ENCODE measurements around the gene NPPB. TPM values are rescaled to one million over a fixed set of nuclear protein-coding genes. Genes with fewer than 3 reads are reported as not detected.
"Not testable (repeated sequence)": the region's sequence is repeated elsewhere in the genome, so short reads cannot be mapped to it uniquely, and the experiment has no call there.

NPPB gene
- polyA plus RNA-seq: under 1 TPM; 0.66 to 0.83 TPM

GRCh38 chr1:11858613-11858967 lies at the start of gene NPPB:
TSS of gene NPPB (minus strand) at chr1:11858945. CDS start at chr1:11858833, 112 bp downstream.
- peaks cover 9 to 20% of the 10 kb centered on the region in 2 donors for H3K27me3 ChIP-seq (ENCODE audit: control insufficient read depth in 1 of 2, insufficient read depth in 2 of 2, low read length in 2 of 2)
- peaks cover 0 to 5% of the 10 kb centered on the region in 2 donors for H3K4me1 ChIP-seq (ENCODE audit: control insufficient read depth in 2 of 2, insufficient read depth in 2 of 2, low read length in 1 of 2)
- no peaks in the 10 kb centered on the region for H3K9me3 ChIP-seq (ENCODE audit: control insufficient read depth in 2 of 2, insufficient read depth in 1 of 2, low read depth in 1 of 2, low read length in 1 of 2)
- no peak within 1 kb of the TSS for H3K27ac ChIP-seq (ENCODE audit: low read depth in 2 of 2, low read length in 1 of 2)
- no peaks in the 10 kb centered on the region for H3K36me3 ChIP-seq (ENCODE audit: control insufficient read depth in 2 of 2, insufficient read depth in 2 of 2, low read length in 1 of 2)
- no peak within 1 kb of the TSS for H3K4me3 ChIP-seq (ENCODE audit: low read depth in 1 of 2, low read length in 2 of 2)
- 20 to 22% methylated on average over 16 of the region's 16 CpGs for WGBS, 2 donors

DNA sequence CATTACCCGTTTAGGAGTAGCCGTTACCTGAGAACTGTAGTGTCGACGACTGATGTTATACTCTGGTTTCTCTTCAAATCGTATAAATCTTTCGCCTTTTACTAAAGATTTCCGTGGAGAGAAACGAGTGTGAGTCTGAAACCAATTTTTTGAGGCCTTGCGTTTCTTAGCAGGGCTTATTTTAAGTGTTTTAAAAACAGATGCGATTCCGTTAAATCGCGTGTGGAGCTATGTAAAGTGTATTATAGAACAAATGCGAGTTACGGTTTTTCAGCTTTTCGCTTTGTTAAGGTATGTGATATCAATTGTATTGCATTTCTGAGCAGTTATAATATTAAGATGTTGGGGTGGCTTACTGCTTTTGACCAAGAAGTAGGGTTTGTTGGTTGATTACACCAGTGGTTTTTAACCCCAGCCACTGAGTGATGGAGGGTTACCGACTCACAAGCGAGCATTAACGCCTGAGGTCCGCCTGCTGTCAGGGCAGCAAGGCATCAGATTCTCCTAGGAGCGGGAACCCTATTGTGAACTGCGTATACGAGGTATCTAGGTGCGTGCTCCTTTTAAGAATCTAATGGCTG lies 49.4 kb upstream of the NPPB start:
- WGBS, 2 donors: 0% methylated on average over 24 of the region's 24 CpGs
- H3K4me3 ChIP-seq (ENCODE audit: low read depth in 1 of 2, low read length in 2 of 2): peak overlapping the region; percentile 56 to 57
- H3K36me3 ChIP-seq (ENCODE audit: control insufficient read depth in 2 of 2, insufficient read depth in 2 of 2, low read length in 1 of 2): no peaks in the 10 kb centered on the region
- no peaks in the 10 kb centered on the region for H3K27me3 ChIP-seq (ENCODE audit: control insufficient read depth in 1 of 2, insufficient read depth in 2 of 2, low read length in 2 of 2)
- H3K9me3 ChIP-seq (ENCODE audit: control insufficient read depth in 2 of 2, insufficient read depth in 1 of 2, low read depth in 1 of 2, low read length in 1 of 2): no peaks in the 10 kb centered on the region
- H3K27ac ChIP-seq (ENCODE audit: low read depth in 2 of 2, low read length in 1 of 2): peak overlapping the region; percentile 98 to 99
- no peaks in the 10 kb centered on the region for H3K4me1 ChIP-seq (ENCODE audit: control insufficient read depth in 2 of 2, insufficient read depth in 2 of 2, low read length in 1 of 2)

- Histone ChIP-seq H3K27me3 (ENCODE audit: control insufficient read depth in 1 of 2, insufficient read depth in 2 of 2, low read length in 2 of 2) (no peaks in the 10 kb centered on the region), H3K27ac (ENCODE audit: low read depth in 2 of 2, low read length in 1 of 2) (peak overlapping the region; percentile 76 to 98), H3K9me3 (ENCODE audit: control insufficient read depth in 2 of 2, insufficient read depth in 1 of 2, low read depth in 1 of 2, low read length in 1 of 2) (no peaks in the 10 kb centered on the region), H3K4me1 (ENCODE audit: control insufficient read depth in 2 of 2, insufficient read depth in 2 of 2, low read length in 1 of 2) (no peaks in the 10 kb centered on the region), H3K4me3 (ENCODE audit: low read depth in 1 of 2, low read length in 2 of 2) (peak overlapping the region in 1 of 2 donors; percentile 26), H3K36me3 (ENCODE audit: control insufficient read depth in 2 of 2, insufficient read depth in 2 of 2, low read length in 1 of 2) (no peaks in the 10 kb centered on the region)
- 12 to 15% methylated on average over 19 of the region's 19 CpGs for WGBS, 2 donors
Observed at GRCh38 chr1:11907275-11908094, 48.7 kb upstream of the NPPB start.

GRCh38 chr1:11906870-11907269 lies 48.1 kb upstream of the NPPB start:
- H3K27ac ChIP-seq (ENCODE audit: low read depth in 2 of 2, low read length in 1 of 2): no peak overlapping the region
- H3K4me1 ChIP-seq (ENCODE audit: control insufficient read depth in 2 of 2, insufficient read depth in 2 of 2, low read length in 1 of 2): no peaks in the 10 kb centered on the region
- H3K27me3 ChIP-seq (ENCODE audit: control insufficient read depth in 1 of 2, insufficient read depth in 2 of 2, low read length in 2 of 2): no peaks in the 10 kb centered on the region
- H3K36me3 ChIP-seq (ENCODE audit: control insufficient read depth in 2 of 2, insufficient read depth in 2 of 2, low read length in 1 of 2): no peaks in the 10 kb centered on the region
- no peak overlapping the region for H3K4me3 ChIP-seq (ENCODE audit: low read depth in 1 of 2, low read length in 2 of 2)
- no peaks in the 10 kb centered on the region for H3K9me3 ChIP-seq (ENCODE audit: control insufficient read depth in 2 of 2, insufficient read depth in 1 of 2, low read depth in 1 of 2, low read length in 1 of 2)
- WGBS, 2 donors: 50 to 82% methylated on average over 4 to 10 of the region's 10 CpGs

DNA sequence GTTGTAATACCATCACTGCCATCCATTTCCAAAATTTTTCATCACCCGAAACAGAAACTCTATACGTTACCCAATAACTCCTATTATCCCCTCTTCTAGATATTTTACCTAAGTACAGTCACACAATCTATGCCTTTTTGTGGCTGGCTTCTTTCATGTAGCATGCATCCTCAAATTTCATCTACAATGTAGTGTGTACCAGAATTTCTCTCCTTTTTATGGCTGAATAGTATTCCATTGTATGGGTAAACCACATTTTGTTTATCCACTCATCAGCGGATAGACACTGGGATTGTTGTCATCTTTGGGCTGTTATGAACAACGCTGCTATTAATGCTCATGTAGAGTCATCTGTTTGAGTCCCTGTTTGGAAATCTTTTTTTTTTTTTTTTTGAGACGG lies 46.2 kb upstream of the NPPB start:
- Histone ChIP-seq H3K9me3 (ENCODE audit: control insufficient read depth in 2 of 2, insufficient read depth in 1 of 2, low read depth in 1 of 2, low read length in 1 of 2) (no peaks in the 10 kb centered on the region), H3K4me1 (ENCODE audit: control insufficient read depth in 2 of 2, insufficient read depth in 2 of 2, low read length in 1 of 2) (no peaks in the 10 kb centered on the region), H3K36me3 (ENCODE audit: control insufficient read depth in 2 of 2, insufficient read depth in 2 of 2, low read length in 1 of 2) (no peaks in the 10 kb centered on the region), H3K27me3 (ENCODE audit: control insufficient read depth in 1 of 2, insufficient read depth in 2 of 2, low read length in 2 of 2) (no peaks in the 10 kb centered on the region), H3K4me3 (ENCODE audit: low read depth in 1 of 2, low read length in 2 of 2) (no peak overlapping the region), H3K27ac (ENCODE audit: low read depth in 2 of 2, low read length in 1 of 2) (no peak overlapping the region)
- 92 to 93% methylated on average over 5 of the region's 5 CpGs for WGBS, 2 donors

DNA sequence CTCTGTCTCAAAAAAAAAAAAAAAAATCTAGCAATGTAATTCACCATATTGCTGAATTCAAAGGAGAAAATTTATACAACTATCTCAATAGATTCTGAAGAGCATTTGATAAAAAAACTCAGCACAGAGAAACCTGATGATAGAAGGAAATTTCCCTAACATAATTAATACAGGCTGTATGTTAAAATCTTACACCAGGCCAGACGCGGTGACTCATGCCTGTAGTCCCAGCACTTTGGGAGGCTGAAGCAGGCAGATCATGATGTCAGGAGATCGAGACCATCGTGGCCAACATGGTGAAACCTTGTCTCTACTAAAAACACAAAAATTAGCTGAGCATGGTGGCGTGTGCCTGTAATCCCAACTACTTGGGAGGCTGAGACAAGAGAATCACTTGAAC lies 45.4 kb upstream of the NPPB start:
- H3K27me3 ChIP-seq (ENCODE audit: control insufficient read depth in 1 of 2, insufficient read depth in 2 of 2, low read length in 2 of 2); H3K36me3 ChIP-seq (ENCODE audit: control insufficient read depth in 2 of 2, insufficient read depth in 2 of 2, low read length in 1 of 2); H3K27ac ChIP-seq (ENCODE audit: low read depth in 2 of 2, low read length in 1 of 2); H3K4me1 ChIP-seq (ENCODE audit: control insufficient read depth in 2 of 2, insufficient read depth in 2 of 2, low read length in 1 of 2); H3K9me3 ChIP-seq (ENCODE audit: control insufficient read depth in 2 of 2, insufficient read depth in 1 of 2, low read depth in 1 of 2, low read length in 1 of 2); H3K4me3 ChIP-seq (ENCODE audit: low read depth in 1 of 2, low read length in 2 of 2): not testable (repeated sequence)
- WGBS, 2 donors: 88 to 91% methylated on average over 5 of the region's 5 CpGs

DNA sequence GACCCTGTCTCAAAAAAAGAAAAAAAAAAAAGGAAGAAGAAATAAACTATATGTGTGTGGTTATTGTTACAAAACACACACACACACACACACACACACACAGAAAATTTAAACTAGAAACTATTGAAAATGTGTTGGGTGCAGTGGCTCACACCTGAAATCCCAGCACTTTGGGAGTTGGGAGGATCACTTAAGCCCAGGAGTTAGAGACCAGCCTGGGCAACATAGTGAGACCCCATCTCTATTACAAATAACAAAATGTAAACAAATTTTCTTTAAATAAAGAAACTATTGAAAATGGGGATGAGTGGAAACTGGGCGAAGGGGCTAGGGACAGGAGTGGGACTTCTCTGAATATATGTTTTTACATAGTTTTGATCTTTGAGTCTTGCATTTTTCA lies 44.5 kb upstream of the NPPB start:
- H3K27me3 ChIP-seq (ENCODE audit: control insufficient read depth in 1 of 2, insufficient read depth in 2 of 2, low read length in 2 of 2): peaks cover 0 to 3% of the 10 kb centered on the region in 2 donors
- no peak overlapping the region for H3K27ac ChIP-seq (ENCODE audit: low read depth in 2 of 2, low read length in 1 of 2)
- H3K36me3 ChIP-seq (ENCODE audit: control insufficient read depth in 2 of 2, insufficient read depth in 2 of 2, low read length in 1 of 2): no peaks in the 10 kb centered on the region
- no peaks in the 10 kb centered on the region for H3K9me3 ChIP-seq (ENCODE audit: control insufficient read depth in 2 of 2, insufficient read depth in 1 of 2, low read depth in 1 of 2, low read length in 1 of 2)
- H3K4me3 ChIP-seq (ENCODE audit: low read depth in 1 of 2, low read length in 2 of 2): no peak overlapping the region
- H3K4me1 ChIP-seq (ENCODE audit: control insufficient read depth in 2 of 2, insufficient read depth in 2 of 2, low read length in 1 of 2): no peaks in the 10 kb centered on the region
- 99 to 100% methylated on average over 1 of the region's 1 CpG for WGBS, 2 donors

- H3K9me3 ChIP-seq (ENCODE audit: control insufficient read depth in 2 of 2, insufficient read depth in 1 of 2, low read depth in 1 of 2, low read length in 1 of 2); H3K27ac ChIP-seq (ENCODE audit: low read depth in 2 of 2, low read length in 1 of 2); H3K36me3 ChIP-seq (ENCODE audit: control insufficient read depth in 2 of 2, insufficient read depth in 2 of 2, low read length in 1 of 2); H3K4me1 ChIP-seq (ENCODE audit: control insufficient read depth in 2 of 2, insufficient read depth in 2 of 2, low read length in 1 of 2); H3K27me3 ChIP-seq (ENCODE audit: control insufficient read depth in 1 of 2, insufficient read depth in 2 of 2, low read length in 2 of 2); H3K4me3 ChIP-seq (ENCODE audit: low read depth in 1 of 2, low read length in 2 of 2): not testable (repeated sequence)
- WGBS, 2 donors: 52 to 54% methylated on average over 9 of the region's 9 CpGs
Observed at GRCh38 chr1:11901446-11901845, 42.7 kb upstream of the NPPB start.

DNA sequence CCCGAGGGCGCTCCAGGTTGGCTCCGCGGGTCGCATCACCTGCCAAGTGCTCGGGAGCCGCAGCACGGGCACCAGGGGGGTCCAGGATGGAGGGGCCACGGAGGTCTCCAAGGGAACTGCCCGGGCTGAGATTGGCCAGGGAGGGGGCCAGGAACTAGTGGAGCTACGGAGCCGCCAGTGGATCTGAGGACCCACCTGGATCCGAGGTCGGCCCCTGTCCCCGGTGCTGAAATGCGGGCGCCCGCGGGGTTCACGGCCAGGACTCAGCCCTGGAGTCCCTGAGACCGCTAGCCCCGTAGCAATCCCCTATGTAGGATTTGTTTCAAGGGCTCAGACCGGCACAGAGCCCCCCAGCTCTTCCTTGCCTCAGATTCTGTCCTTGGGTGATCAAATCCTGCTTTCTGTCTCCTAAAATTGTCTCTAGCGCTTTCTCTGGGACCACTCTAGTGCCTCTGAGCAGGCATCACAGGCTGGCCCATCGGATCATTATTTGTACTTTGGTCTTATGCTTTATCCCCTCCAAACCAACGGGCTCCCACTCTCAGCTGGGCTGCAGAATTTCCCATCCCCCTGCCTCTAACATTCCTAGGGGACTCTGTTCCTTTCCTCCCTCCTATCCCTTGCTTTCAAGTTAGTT lies 40.2 kb upstream of the NPPB start:
- H3K4me1 ChIP-seq (ENCODE audit: control insufficient read depth in 2 of 2, insufficient read depth in 2 of 2, low read length in 1 of 2): no peaks in the 10 kb centered on the region
- WGBS, 2 donors: 16 to 23% methylated on average over 24 to 26 of the region's 26 CpGs
- H3K27me3 ChIP-seq (ENCODE audit: control insufficient read depth in 1 of 2, insufficient read depth in 2 of 2, low read length in 2 of 2): peaks cover 0 to 6% of the 10 kb centered on the region in 2 donors
- H3K27ac ChIP-seq (ENCODE audit: low read depth in 2 of 2, low read length in 1 of 2): no peak overlapping the region
- H3K36me3 ChIP-seq (ENCODE audit: control insufficient read depth in 2 of 2, insufficient read depth in 2 of 2, low read length in 1 of 2): no peaks in the 10 kb centered on the region
- H3K4me3 ChIP-seq (ENCODE audit: low read depth in 1 of 2, low read length in 2 of 2): no peak overlapping the region
- no peaks in the 10 kb centered on the region for H3K9me3 ChIP-seq (ENCODE audit: control insufficient read depth in 2 of 2, insufficient read depth in 1 of 2, low read depth in 1 of 2, low read length in 1 of 2)
